SK-N-SH treated with all-trans-retinoic acid at 6 μM for 48 hours (cell line): ENCODE results near the gene RIIAD1.

Source experiments
- ATAC-seq: fragments of 200-7000 bp; cut with Tn5 transposase; 3 replicates; pipeline ENCODE4 v1.9.1; 2020; ENCODE audit warnings: mild to moderate bottlenecking, moderate library complexity
- BACH2 ChIP-seq: fragments of 250-450 bp; sonication (Bioruptor Pico); IDR thresholded peaks from 2 replicates; pipeline ENCODE4 v1.9.0; 2021; ENCODE audit warnings: mild to moderate bottlenecking, borderline replicate concordance
- CSRNP3 ChIP-seq: fragments of 250-450 bp; sonication (Bioruptor Pico); IDR thresholded peaks from 2 replicates; pipeline ENCODE4 v1.5.1; 2021; ENCODE audit warnings: mild to moderate bottlenecking, moderate library complexity
- RARB ChIP-seq: fragments of 250-450 bp; sonication (Bioruptor Pico); IDR thresholded peaks from 2 replicates; pipeline ENCODE4 v1.8.0; 2021; ENCODE audit warnings: mild to moderate bottlenecking, moderate library complexity
- SNAI2 ChIP-seq: fragments of 250-450 bp; sonication (Bioruptor Pico); IDR thresholded peaks from 2 replicates; pipeline ENCODE4 v1.5.0; 2020; ENCODE audit warnings: mild to moderate bottlenecking, moderate library complexity
- TSHZ2 ChIP-seq: fragments of 250-450 bp; sonication (Bioruptor Pico); IDR thresholded peaks from 2 replicates; pipeline ENCODE4 v1.5.0; 2020; ENCODE audit warnings: mild to moderate bottlenecking, moderate library complexity
- ZFP3 ChIP-seq: fragments of 250-450 bp; sonication (Bioruptor Pico); IDR thresholded peaks from 2 replicates; pipeline ENCODE4 v1.5.0; 2020; ENCODE audit warnings: mild to moderate bottlenecking, moderate library complexity

Gene RIIAD1

GRCh38 chr1:151777317-151777716, 56.0 kb downstream of the RIIAD1 start:
- TF ChIP-seq BACH2 (CRISPR knock-in tag), result no peak
- TF ChIP-seq CSRNP3 (CRISPR knock-in tag), result no peak
- TF ChIP-seq ZFP3, result no peak
- TF ChIP-seq RARB (CRISPR knock-in tag), result no peak
- no peak for TF ChIP-seq SNAI2 (CRISPR knock-in tag)
- TF ChIP-seq TSHZ2 (CRISPR knock-in tag), result no peak
- TF ChIP-seq, all 23 proteins: peak for 0

More at GRCh38 chr1:151777317-151777716, 56.0 kb downstream of the RIIAD1 start:
- ATAC-seq, result no peak
